Lower leg skin (tissue), 3 donors: ENCODE data around the gene GPR17.

Experiments used
- CTCF ChIP-seq, 3 donors: fragments of 450-650 bp; IDR thresholded peaks; one replicate each; pipeline ENCODE4 v1.5.1; 2016; ENCODE audit warnings: antibody characterized with exemption in 3 of 3, mild to moderate bottlenecking in 3 of 3, moderate library complexity in 2 of 3
- POLR2A ChIP-seq, 2 donors: fragments of 450-650 bp; IDR thresholded peaks; one replicate each; pipeline ENCODE4 v1.6.1; 2016 to 2017; ENCODE audit warnings: antibody characterized with exemption in 2 of 2, mild to moderate bottlenecking in 1 of 2, moderate library complexity in 1 of 2

GRCh38 chr2:127681976-127682857 lies 36.3 kb downstream of the GPR17 start:
- TF ChIP-seq CTCF (IDR thresholded peaks at IDR 0.05) (no peak), POLR2A (IDR thresholded peaks at IDR 0.05) (no peak)
